ENCODE data around the gene HIGD1C. TPM values are rescaled to one million over a fixed set of nuclear protein-coding genes. Genes with fewer than 3 reads are reported as not detected.

HIGD1C gene
- total RNA-seq, 1 donor from 2014 or later = not detected

GRCh38 chr12:50981319-50982239 is 29.2 kb downstream of the HIGD1C start:
- no peak for DNase-seq (ENCODE audit: low spot score)

GRCh38 chr12:50984586-50985298 is 32.4 kb downstream of the HIGD1C start:
- DNase-seq (ENCODE audit: low spot score) = no peak

DNA sequence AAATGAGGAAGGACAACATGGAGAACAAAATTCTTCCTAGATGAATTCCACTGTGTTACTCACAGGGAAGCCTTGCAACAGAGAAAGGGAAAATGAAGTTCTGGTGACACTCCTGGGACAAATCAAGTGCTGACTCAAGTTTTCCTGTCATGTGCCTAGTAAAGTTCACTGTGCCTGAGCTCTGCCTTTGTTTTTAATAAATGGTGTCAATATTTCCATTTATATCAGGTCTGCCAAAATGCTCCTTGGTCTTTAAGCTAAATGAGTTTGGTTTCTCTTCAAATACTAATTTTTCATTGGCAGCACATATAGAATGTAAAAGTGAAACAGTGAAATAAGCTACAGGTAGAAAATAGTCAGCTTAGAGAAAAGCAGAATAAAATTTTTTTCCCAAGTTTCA is 33.0 kb downstream of the HIGD1C start:
- no peak for DNase-seq (ENCODE audit: low spot score)

DNA sequence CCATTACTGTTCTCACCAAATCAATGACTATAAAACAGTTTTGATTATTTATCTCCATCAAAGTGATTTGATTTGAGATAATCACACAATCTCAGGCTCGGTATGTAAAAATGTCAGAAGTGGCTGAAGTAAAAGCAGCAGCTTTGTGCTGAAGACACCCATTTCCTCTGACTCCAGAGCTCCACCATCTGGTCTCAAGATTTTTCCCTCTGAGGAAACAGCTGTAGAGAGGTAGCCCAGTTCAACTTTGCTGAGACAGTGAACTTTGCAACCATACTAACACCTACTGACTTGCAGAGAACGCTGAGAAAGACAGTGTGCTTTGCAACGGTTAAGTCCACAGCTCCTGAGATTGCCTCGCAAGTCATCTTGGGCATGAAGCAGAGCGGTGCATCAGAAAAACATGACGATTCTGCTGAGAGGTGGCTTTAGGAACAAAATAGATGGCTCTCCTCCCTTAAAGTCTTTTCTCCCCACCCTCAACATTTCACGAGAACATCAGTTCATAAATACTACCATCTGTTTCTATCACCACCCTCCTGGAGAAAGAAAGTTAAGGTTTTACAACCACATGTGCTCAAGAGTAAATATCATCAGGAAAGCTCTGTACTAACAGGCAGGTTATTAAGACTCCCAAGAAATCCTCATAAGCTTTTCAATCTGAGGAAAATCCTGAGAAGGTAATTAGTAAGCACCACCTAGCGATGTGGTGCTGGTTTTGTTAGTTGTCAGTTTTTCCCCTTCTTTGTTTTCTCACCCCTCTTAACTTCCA is 34.8 kb downstream of the HIGD1C start:
- DNase-seq (ENCODE audit: low spot score) = no peak

DNA sequence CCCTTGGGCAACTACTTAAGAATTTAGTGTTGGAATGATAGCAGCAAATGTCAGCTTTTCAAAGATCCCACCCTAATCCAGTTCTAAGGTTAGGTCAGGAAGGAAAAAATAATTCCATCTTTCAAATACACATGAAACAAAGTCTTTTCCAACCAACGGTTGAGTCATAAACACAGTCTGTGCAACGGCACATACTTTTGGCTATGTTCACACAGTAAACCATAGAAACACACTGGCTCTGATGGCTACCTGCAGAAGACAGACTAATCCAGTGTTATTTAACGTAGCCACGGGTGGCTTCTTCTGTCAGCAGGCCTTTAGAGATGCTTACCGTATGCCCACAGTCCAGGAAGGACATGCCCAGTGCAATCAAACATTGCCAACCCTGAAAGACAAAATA is 35.7 kb downstream of the HIGD1C start:
- DNase-seq (ENCODE audit: low spot score) = no peak

DNA sequence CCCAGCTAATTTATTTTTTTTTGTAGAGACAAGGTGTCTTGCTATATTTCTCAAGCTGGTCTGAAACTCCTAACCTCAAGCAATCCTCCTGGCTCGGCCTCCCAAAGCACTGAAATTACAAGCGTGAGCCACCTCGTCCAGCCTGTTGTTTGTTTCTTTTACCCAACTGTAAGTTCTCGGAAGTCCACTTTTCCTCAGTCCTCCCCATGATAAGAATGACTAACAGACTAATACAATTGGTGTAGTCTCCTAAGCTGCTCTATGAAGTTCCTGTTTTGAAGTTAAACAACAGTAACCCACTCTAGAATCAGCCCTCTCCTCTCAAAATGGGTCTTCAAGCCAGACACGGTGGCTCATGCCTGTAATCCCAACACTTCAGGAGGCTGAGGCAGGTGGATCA is 36.5 kb downstream of the HIGD1C start:
- no peak for DNase-seq (ENCODE audit: low spot score)

- no peak for DNase-seq (ENCODE audit: low spot score)
These were observed 37.9 kb downstream of the HIGD1C start for GRCh38 chr12:50990147-50990727.

GRCh38 chr12:50990791-50991190 is 38.4 kb downstream of the HIGD1C start:
- DNase-seq (ENCODE audit: low spot score) = no peak

DNA sequence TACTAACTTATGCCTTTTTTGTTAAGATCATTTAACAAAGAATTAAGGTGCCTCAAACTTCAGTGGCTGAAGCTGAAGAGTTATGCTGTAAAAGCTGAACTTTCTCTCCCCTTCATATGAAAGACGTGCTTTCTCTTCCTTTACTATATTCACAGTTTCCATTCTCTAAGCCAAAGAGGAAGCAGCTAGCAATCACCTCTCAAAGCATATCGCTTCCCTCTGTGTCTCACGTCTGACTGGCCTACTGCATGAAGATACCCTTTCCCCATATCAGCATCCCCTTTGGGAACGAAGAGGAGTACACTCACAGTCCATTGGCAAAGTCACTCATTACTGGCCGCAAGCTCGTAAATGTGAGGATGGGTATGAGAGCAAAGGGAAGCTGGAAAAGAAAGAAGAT is 38.9 kb downstream of the HIGD1C start:
- DNase-seq (ENCODE audit: low spot score) = no peak

- no peak for DNase-seq (ENCODE audit: low spot score)
These were observed 40.5 kb downstream of the HIGD1C start for GRCh38 chr12:50992819-50993218.

DNA sequence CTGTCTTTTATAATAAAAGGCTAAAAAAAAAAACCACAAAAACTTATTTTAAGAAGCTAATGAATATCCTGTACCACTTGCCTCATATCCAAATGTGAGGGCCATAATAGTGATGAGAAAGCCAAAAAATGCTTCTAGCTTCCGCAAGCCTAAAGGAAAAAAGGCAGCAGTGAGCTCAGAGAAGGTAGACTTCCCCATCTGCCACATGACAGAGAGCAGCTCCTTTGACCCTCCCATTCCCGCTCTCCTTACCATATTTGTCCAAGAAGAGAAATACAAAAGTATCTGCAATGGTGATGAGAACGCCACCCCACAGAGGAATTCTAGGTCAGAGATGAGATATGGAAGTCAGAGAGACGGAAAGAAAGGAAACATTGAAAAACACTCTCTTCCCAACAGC is 46.7 kb downstream of the HIGD1C start:
- no peak for DNase-seq (ENCODE audit: low spot score)

DNA sequence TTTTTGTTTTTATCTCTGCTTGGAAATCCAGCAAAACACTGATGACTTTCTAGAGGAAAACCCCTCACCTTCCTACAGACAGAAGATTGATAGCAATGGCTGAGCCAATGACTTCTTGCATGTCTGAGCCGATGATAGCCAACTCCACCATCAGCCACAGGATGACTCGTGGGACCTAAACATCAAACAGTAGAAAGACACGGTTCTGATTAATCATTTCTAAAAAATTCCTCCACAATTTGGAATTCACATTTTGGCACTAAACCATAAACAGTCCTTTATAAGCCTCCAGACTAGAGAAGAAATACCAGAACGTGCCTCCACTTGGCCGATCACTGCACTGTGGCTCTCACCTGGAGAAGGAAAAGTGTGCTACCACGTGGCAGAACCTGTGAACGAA is 47.9 kb downstream of the HIGD1C start:
- no peak for DNase-seq (ENCODE audit: low spot score)

GRCh38 chr12:51001799-51002198 is 49.5 kb downstream of the HIGD1C start:
- DNase-seq (ENCODE audit: low spot score) = no peak

GRCh38 chr12:51004504-51004903 is 52.2 kb downstream of the HIGD1C start:
- no peak for DNase-seq (ENCODE audit: low spot score)

DNA sequence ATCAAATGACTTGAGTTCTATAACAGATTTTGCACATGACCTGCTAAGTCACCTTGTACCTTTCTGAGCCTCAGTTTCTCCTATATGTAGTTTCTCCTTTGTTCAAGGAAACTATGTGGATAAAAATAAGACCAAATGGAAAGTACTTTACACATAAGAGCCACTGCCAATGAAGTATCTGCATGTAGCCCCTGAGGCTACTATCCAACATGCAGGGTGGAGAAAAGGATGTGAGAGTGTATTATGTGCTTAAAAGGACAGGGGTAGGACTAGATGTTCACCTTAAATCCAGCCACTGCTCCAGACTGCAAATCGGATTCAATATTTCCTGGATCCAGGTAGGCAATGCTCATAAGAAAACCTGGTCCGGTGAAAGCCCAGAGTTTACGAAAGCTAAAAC is 52.7 kb downstream of the HIGD1C start:
- DNase-seq (ENCODE audit: low spot score) = no peak

- no peak for DNase-seq (ENCODE audit: low spot score)
These were observed 53.3 kb downstream of the HIGD1C start for GRCh38 chr12:51005671-51006070.

GRCh38 chr12:51008329-51009055 is 56.1 kb downstream of the HIGD1C start:
- no peak for DNase-seq (ENCODE audit: low spot score)

DNA sequence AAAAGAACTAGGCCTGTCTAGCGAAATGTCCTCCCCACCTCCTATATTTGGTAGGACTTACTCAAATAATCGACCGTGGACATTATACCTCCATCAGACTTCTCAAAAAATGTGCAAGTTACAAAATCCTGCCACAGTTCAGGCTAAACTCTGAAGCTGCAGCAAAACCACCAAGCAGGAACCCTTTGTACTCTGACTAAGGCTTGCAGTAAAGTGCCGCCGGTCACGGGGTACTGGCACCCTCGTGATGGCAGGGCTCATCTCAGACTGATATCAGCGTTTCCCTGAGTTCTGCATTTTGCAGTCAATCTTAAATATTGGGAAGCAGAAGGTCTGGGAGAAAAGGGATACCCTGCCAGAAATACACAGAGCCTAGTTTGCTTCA is 56.7 kb downstream of the HIGD1C start:
- no peak for DNase-seq (ENCODE audit: low spot score)

DNA sequence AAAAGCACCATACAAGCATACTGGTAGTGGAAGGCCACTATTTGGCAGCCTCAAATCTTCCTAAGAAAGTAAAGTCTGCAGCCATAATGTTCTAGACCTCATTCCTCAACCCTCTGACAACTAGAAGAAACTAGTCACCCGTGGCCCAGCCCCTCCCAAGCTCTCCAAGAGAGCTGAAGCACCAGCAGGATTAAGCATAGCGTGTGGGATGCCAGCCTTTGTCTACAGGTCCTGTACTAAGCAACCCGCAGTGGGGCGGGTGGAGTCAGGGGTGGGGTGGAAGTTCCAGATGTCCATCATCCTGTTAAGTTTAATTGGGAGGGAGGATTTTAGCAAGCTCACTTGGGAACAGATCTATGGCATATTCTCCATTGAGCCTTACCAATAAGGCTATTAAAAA is 59.6 kb downstream of the HIGD1C start:
- no peak for DNase-seq (ENCODE audit: low spot score)

DNA sequence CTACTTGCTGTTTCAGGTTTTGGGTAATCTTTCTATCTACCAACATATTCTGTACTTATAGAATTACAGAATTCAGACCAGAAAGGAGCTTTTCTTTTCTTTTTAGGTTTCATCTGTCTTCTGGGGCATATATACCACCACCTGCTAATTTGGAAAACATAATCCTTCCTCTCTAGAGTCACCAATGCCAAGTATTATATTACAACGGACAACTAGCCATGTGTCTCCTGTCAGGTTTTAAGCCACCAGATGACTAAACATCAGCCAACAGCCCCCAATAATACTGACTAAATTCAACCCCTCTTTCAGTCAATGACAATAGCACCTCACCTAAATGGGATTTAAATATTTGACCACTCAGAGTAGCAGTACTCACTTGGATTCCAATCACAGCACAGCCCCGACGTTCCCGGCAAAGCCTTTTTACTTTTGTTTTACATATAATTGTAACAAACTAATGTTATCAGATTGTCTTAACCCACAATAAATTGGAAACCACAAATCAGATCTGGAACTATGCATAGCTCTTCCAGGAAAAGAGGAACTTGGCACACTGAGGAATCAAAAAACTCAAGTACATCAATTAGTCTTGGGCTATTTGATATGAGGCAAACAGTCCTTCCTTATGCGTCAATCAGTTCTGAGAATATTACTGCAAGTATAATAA is 60.4 kb downstream of the HIGD1C start:
- DNase-seq (ENCODE audit: low spot score) = no peak
